ENCODE measurements around the gene CLEC14A.

CLEC14A gene

GRCh38 chr14:38257507-38257906 is 1.6 kb upstream of the CLEC14A start:
- Histone ChIP-seq H3K27ac (ENCODE audit: insufficient read depth in 1 of 2, low read depth in 1 of 2, low read length in 2 of 2, poor library complexity in 1 of 2, severe bottlenecking in 2 of 2) (no peak overlapping the region), H3K4me1 (ENCODE audit: control extremely low read depth in 1 of 4, control insufficient read depth in 4 of 4, insufficient read depth in 4 of 4, low read length in 3 of 4) (peaks cover 5 to 22% (median 18%) of the 10 kb centered on the region in 4 experiments), H3K36me3 (ENCODE audit: control insufficient read depth in 4 of 4, insufficient read depth in 4 of 4, low read length in 3 of 4) (no peaks in the 10 kb centered on the region), H3K4me3 (ENCODE audit: control insufficient read depth in 1 of 7, extremely low read depth in 1 of 7, insufficient read depth in 4 of 7, low read depth in 2 of 7, low read length in 6 of 7) (no peak overlapping the region), H3K9me3 (ENCODE audit: control extremely low read depth in 1 of 5, control insufficient read depth in 4 of 5, insufficient read depth in 2 of 5, low read depth in 1 of 5, low read length in 4 of 5) (peaks cover 0 to 6% (median 0%) of the 10 kb centered on the region in 5 experiments), H3K27me3 (replicated peaks in 2 of 5; ENCODE audit: control insufficient read depth in 4 of 5, insufficient read depth in 5 of 5, low read length in 4 of 5) (peaks cover 0 to 30% (median 24%) of the 10 kb centered on the region in 5 experiments)
- WGBS (ENCODE audit: insufficient coverage): no CpG with 5 or more reads among the region's 2 CpGs
- POLR2A ChIA-PET: no interaction called here
- CTCF ChIA-PET: interaction anchor here (1.4 to 1.5 kb wide), 3 partner anchors 9 to 47 kb away, joined by 3 to 4 read pairs (median 4); no protein-coding TSS in a partner anchor
- no peak for DNase-seq

- ChIA-PET POLR2A (no interaction called here), CTCF (interaction anchor here (0.7 kb wide), 1 partner anchor 24 kb away, joined by 3 read pairs; no protein-coding TSS in a partner anchor)
- H3K36me3 ChIP-seq (ENCODE audit: control insufficient read depth in 4 of 4, insufficient read depth in 4 of 4, low read length in 3 of 4): no peaks in the 10 kb centered on the region
- H3K4me1 ChIP-seq (ENCODE audit: control extremely low read depth in 1 of 4, control insufficient read depth in 4 of 4, insufficient read depth in 4 of 4, low read length in 3 of 4): peaks cover 5 to 22% (median 18%) of the 10 kb centered on the region in 4 experiments
- 0% methylated on average over 3 of the region's 5 CpGs for WGBS (ENCODE audit: insufficient coverage)
- H3K27ac ChIP-seq (ENCODE audit: insufficient read depth in 1 of 2, low read depth in 1 of 2, low read length in 2 of 2, poor library complexity in 1 of 2, severe bottlenecking in 2 of 2): no peak overlapping the region
- DNase-seq: no peak
- H3K4me3 ChIP-seq (ENCODE audit: control insufficient read depth in 1 of 7, extremely low read depth in 1 of 7, insufficient read depth in 4 of 7, low read depth in 2 of 7, low read length in 6 of 7): peak overlapping the region in 6 of 7 experiments; percentile 0 to 73 (median 54)
- H3K27me3 ChIP-seq (replicated peaks in 2 of 5; ENCODE audit: control insufficient read depth in 4 of 5, insufficient read depth in 5 of 5, low read length in 4 of 5): peaks cover 0 to 35% (median 24%) of the 10 kb centered on the region in 5 experiments
- H3K9me3 ChIP-seq (ENCODE audit: control extremely low read depth in 1 of 5, control insufficient read depth in 4 of 5, insufficient read depth in 2 of 5, low read depth in 1 of 5, low read length in 4 of 5): peaks cover 0 to 2% (median 0%) of the 10 kb centered on the region in 5 experiments
Observed at GRCh38 chr14:38256533-38256840, 594 bp upstream of the CLEC14A start.

GRCh38 chr14:38255408-38255672 is 553 bp downstream of the CLEC14A start:
- H3K27ac ChIP-seq (ENCODE audit: insufficient read depth in 1 of 2, low read depth in 1 of 2, low read length in 2 of 2, poor library complexity in 1 of 2, severe bottlenecking in 2 of 2): no peak overlapping the region
- peaks cover 0 to 2% (median 0%) of the 10 kb centered on the region in 5 experiments for H3K9me3 ChIP-seq (ENCODE audit: control extremely low read depth in 1 of 5, control insufficient read depth in 4 of 5, insufficient read depth in 2 of 5, low read depth in 1 of 5, low read length in 4 of 5)
- CTCF ChIA-PET: interaction anchor here (1.0 kb wide), 1 partner anchor 51 kb away, joined by 3 read pairs; no protein-coding TSS in a partner anchor
- H3K4me1 ChIP-seq (ENCODE audit: control extremely low read depth in 1 of 4, control insufficient read depth in 4 of 4, insufficient read depth in 4 of 4, low read length in 3 of 4): peaks cover 5 to 22% (median 18%) of the 10 kb centered on the region in 4 experiments
- peak in 1 of 3 donors; percentile 6 for DNase-seq
- POLR2A ChIA-PET: no interaction called here
- peak overlapping the region; percentile 2 to 73 (median 57) for H3K4me3 ChIP-seq (ENCODE audit: control insufficient read depth in 1 of 7, extremely low read depth in 1 of 7, insufficient read depth in 4 of 7, low read depth in 2 of 7, low read length in 6 of 7)
- peaks cover 0 to 39% (median 26%) of the 10 kb centered on the region in 5 experiments for H3K27me3 ChIP-seq (replicated peaks in 2 of 5; ENCODE audit: control insufficient read depth in 4 of 5, insufficient read depth in 5 of 5, low read length in 4 of 5)
- no peaks in the 10 kb centered on the region for H3K36me3 ChIP-seq (ENCODE audit: control insufficient read depth in 4 of 4, insufficient read depth in 4 of 4, low read length in 3 of 4)
- under 1% methylated on average over 29 of the region's 29 CpGs for WGBS (ENCODE audit: insufficient coverage)

- H3K36me3 ChIP-seq (ENCODE audit: control insufficient read depth in 4 of 4, insufficient read depth in 4 of 4, low read length in 3 of 4): no peaks in the 10 kb centered on the region
- H3K9me3 ChIP-seq (ENCODE audit: control extremely low read depth in 1 of 5, control insufficient read depth in 4 of 5, insufficient read depth in 2 of 5, low read depth in 1 of 5, low read length in 4 of 5): no peaks in the 10 kb centered on the region
- peak overlapping the region in 6 of 7 experiments; percentile 2 to 73 (median 61) for H3K4me3 ChIP-seq (ENCODE audit: control insufficient read depth in 1 of 7, extremely low read depth in 1 of 7, insufficient read depth in 4 of 7, low read depth in 2 of 7, low read length in 6 of 7)
- peaks cover 5 to 22% (median 18%) of the 10 kb centered on the region in 4 experiments for H3K4me1 ChIP-seq (ENCODE audit: control extremely low read depth in 1 of 4, control insufficient read depth in 4 of 4, insufficient read depth in 4 of 4, low read length in 3 of 4)
- peak in 2 of 3 donors; percentile 2 for DNase-seq
- ChIA-PET CTCF (interaction anchor here (0.6 to 1.0 kb wide), 2 partner anchors 50 to 349 kb away, joined by 3 read pairs; no protein-coding TSS in a partner anchor), POLR2A (no interaction called here)
- no peak overlapping the region for H3K27ac ChIP-seq (ENCODE audit: insufficient read depth in 1 of 2, low read depth in 1 of 2, low read length in 2 of 2, poor library complexity in 1 of 2, severe bottlenecking in 2 of 2)
- H3K27me3 ChIP-seq (replicated peaks in 2 of 5; ENCODE audit: control insufficient read depth in 4 of 5, insufficient read depth in 5 of 5, low read length in 4 of 5): peaks cover 0 to 37% (median 26%) of the 10 kb centered on the region in 5 experiments
- 15% methylated on average over 41 of the region's 44 CpGs for WGBS (ENCODE audit: insufficient coverage)
Observed at GRCh38 chr14:38254571-38255407, 1.1 kb downstream of the CLEC14A start.

GRCh38 chr14:38253676-38254075 is 2.2 kb downstream of the CLEC14A start:
- no peaks in the 10 kb centered on the region for H3K9me3 ChIP-seq (ENCODE audit: control extremely low read depth in 1 of 5, control insufficient read depth in 4 of 5, insufficient read depth in 2 of 5, low read depth in 1 of 5, low read length in 4 of 5)
- no peak overlapping the region for H3K4me3 ChIP-seq (ENCODE audit: control insufficient read depth in 1 of 7, extremely low read depth in 1 of 7, insufficient read depth in 4 of 7, low read depth in 2 of 7, low read length in 6 of 7)
- 86% methylated on average over 3 of the region's 4 CpGs for WGBS (ENCODE audit: insufficient coverage)
- POLR2A ChIA-PET: no interaction called here
- CTCF ChIA-PET: no interaction called here
- no peaks in the 10 kb centered on the region for H3K36me3 ChIP-seq (ENCODE audit: control insufficient read depth in 4 of 4, insufficient read depth in 4 of 4, low read length in 3 of 4)
- no peak for DNase-seq
- no peak overlapping the region for H3K27ac ChIP-seq (ENCODE audit: insufficient read depth in 1 of 2, low read depth in 1 of 2, low read length in 2 of 2, poor library complexity in 1 of 2, severe bottlenecking in 2 of 2)
- H3K4me1 ChIP-seq (ENCODE audit: control extremely low read depth in 1 of 4, control insufficient read depth in 4 of 4, insufficient read depth in 4 of 4, low read length in 3 of 4): peaks cover 5 to 22% (median 18%) of the 10 kb centered on the region in 4 experiments
- peaks cover 0 to 37% (median 26%) of the 10 kb centered on the region in 5 experiments for H3K27me3 ChIP-seq (replicated peaks in 2 of 5; ENCODE audit: control insufficient read depth in 4 of 5, insufficient read depth in 5 of 5, low read length in 4 of 5)

- DNase-seq: no peak
- H3K36me3 ChIP-seq (ENCODE audit: control insufficient read depth in 4 of 4, insufficient read depth in 4 of 4, low read length in 3 of 4): no peaks in the 10 kb centered on the region
- no peaks in the 10 kb centered on the region for H3K9me3 ChIP-seq (ENCODE audit: control extremely low read depth in 1 of 5, control insufficient read depth in 4 of 5, insufficient read depth in 2 of 5, low read depth in 1 of 5, low read length in 4 of 5)
- H3K27me3 ChIP-seq (replicated peaks in 2 of 5; ENCODE audit: control insufficient read depth in 4 of 5, insufficient read depth in 5 of 5, low read length in 4 of 5): peaks cover 0 to 37% (median 24%) of the 10 kb centered on the region in 5 experiments
- peaks cover 5 to 22% (median 18%) of the 10 kb centered on the region in 4 experiments for H3K4me1 ChIP-seq (ENCODE audit: control extremely low read depth in 1 of 4, control insufficient read depth in 4 of 4, insufficient read depth in 4 of 4, low read length in 3 of 4)
- WGBS (ENCODE audit: insufficient coverage): no CpG with 5 or more reads among the region's 4 CpGs
- no peak overlapping the region for H3K27ac ChIP-seq (ENCODE audit: insufficient read depth in 1 of 2, low read depth in 1 of 2, low read length in 2 of 2, poor library complexity in 1 of 2, severe bottlenecking in 2 of 2)
- H3K4me3 ChIP-seq (ENCODE audit: control insufficient read depth in 1 of 7, extremely low read depth in 1 of 7, insufficient read depth in 4 of 7, low read depth in 2 of 7, low read length in 6 of 7): no peak overlapping the region
- POLR2A ChIA-PET: no interaction called here
- CTCF ChIA-PET: no interaction called here
Observed at GRCh38 chr14:38252066-38252710, 3.7 kb downstream of the CLEC14A start.

- Histone ChIP-seq H3K27ac (ENCODE audit: insufficient read depth in 1 of 2, low read depth in 1 of 2, low read length in 2 of 2, poor library complexity in 1 of 2, severe bottlenecking in 2 of 2) (no peak overlapping the region), H3K36me3 (ENCODE audit: control insufficient read depth in 4 of 4, insufficient read depth in 4 of 4, low read length in 3 of 4) (no peaks in the 10 kb centered on the region), H3K4me3 (ENCODE audit: control insufficient read depth in 1 of 7, extremely low read depth in 1 of 7, insufficient read depth in 4 of 7, low read depth in 2 of 7, low read length in 6 of 7) (no peak overlapping the region), H3K27me3 (replicated peaks in 2 of 5; ENCODE audit: control insufficient read depth in 4 of 5, insufficient read depth in 5 of 5, low read length in 4 of 5) (peaks cover 0 to 34% (median 19%) of the 10 kb centered on the region in 5 experiments), H3K4me1 (ENCODE audit: control extremely low read depth in 1 of 4, control insufficient read depth in 4 of 4, insufficient read depth in 4 of 4, low read length in 3 of 4) (peaks cover 5 to 12% (median 6%) of the 10 kb centered on the region in 4 experiments), H3K9me3 (ENCODE audit: control extremely low read depth in 1 of 5, control insufficient read depth in 4 of 5, insufficient read depth in 2 of 5, low read depth in 1 of 5, low read length in 4 of 5) (no peaks in the 10 kb centered on the region)
- ChIA-PET POLR2A (no interaction called here), CTCF (no interaction called here)
- no peak for DNase-seq
Observed at GRCh38 chr14:38250331-38250730, 5.6 kb downstream of the CLEC14A start.

Measured in common myeloid progenitor, CD34-positive (primary cell).